ENCODE data around the gene GPR137B.
A peak's percentile ranks its signal among the peaks of the same experiment; 100 is the strongest.

GPR137B gene

GRCh38 chr1:236130372-236130771 is 12.0 kb upstream of the GPR137B start:
- peaks cover 3% of the 10 kb centered on the region for H3K9me3 Mint-ChIP-seq
- H3K4me1 Mint-ChIP-seq: peaks cover 6% of the 10 kb centered on the region
- peaks cover 58% of the 10 kb centered on the region for H3K27me3 Mint-ChIP-seq
- no peaks in the 10 kb centered on the region for H3K36me3 Mint-ChIP-seq
- H3K27ac Mint-ChIP-seq: no peak overlapping the region
- H3K4me3 Mint-ChIP-seq: no peak overlapping the region
- no peak for ATAC-seq

- peaks cover 6% of the 10 kb centered on the region for H3K4me1 Mint-ChIP-seq
- H3K27ac Mint-ChIP-seq: no peak overlapping the region
- H3K27me3 Mint-ChIP-seq: peaks cover 52% of the 10 kb centered on the region
- peaks cover 3% of the 10 kb centered on the region for H3K9me3 Mint-ChIP-seq
- H3K4me3 Mint-ChIP-seq: no peak overlapping the region
- H3K36me3 Mint-ChIP-seq: no peaks in the 10 kb centered on the region
- ATAC-seq: no peak
Observed at GRCh38 chr1:236131916-236132315, 10.4 kb upstream of the GPR137B start.

- Mint-ChIP-seq H3K27me3 (peaks cover 49% of the 10 kb centered on the region), H3K4me1 (peaks cover 6% of the 10 kb centered on the region), H3K36me3 (no peaks in the 10 kb centered on the region), H3K27ac (no peak overlapping the region), H3K4me3 (no peak overlapping the region), H3K9me3 (peaks cover 3% of the 10 kb centered on the region)
- no peak for ATAC-seq
Observed at GRCh38 chr1:236132420-236133046, 9.8 kb upstream of the GPR137B start.

- peaks cover 44% of the 10 kb centered on the region for H3K27me3 Mint-ChIP-seq
- no peak overlapping the region for H3K27ac Mint-ChIP-seq
- ATAC-seq: no peak
- H3K9me3 Mint-ChIP-seq: peaks cover 3% of the 10 kb centered on the region
- H3K4me3 Mint-ChIP-seq: no peak overlapping the region
- peaks cover 6% of the 10 kb centered on the region for H3K4me1 Mint-ChIP-seq
- no peaks in the 10 kb centered on the region for H3K36me3 Mint-ChIP-seq
Observed at GRCh38 chr1:236133339-236133738, 9.0 kb upstream of the GPR137B start.

GRCh38 chr1:236133802-236134201 is 8.5 kb upstream of the GPR137B start:
- H3K4me3 Mint-ChIP-seq: no peak overlapping the region
- H3K4me1 Mint-ChIP-seq: peaks cover 6% of the 10 kb centered on the region
- peaks cover 49% of the 10 kb centered on the region for H3K27me3 Mint-ChIP-seq
- H3K27ac Mint-ChIP-seq: no peak overlapping the region
- ATAC-seq: no peak
- H3K9me3 Mint-ChIP-seq: peaks cover 3% of the 10 kb centered on the region
- H3K36me3 Mint-ChIP-seq: no peaks in the 10 kb centered on the region

GRCh38 chr1:236137285-236137852 is 5.0 kb upstream of the GPR137B start:
- ATAC-seq: no peak
- Mint-ChIP-seq H3K36me3 (no peaks in the 10 kb centered on the region), H3K27me3 (peaks cover 74% of the 10 kb centered on the region), H3K4me3 (no peak overlapping the region), H3K27ac (no peak overlapping the region), H3K9me3 (peaks cover 3% of the 10 kb centered on the region), H3K4me1 (peaks cover 6% of the 10 kb centered on the region)

- H3K27ac Mint-ChIP-seq: no peak overlapping the region
- ATAC-seq: no peak
- peaks cover 78% of the 10 kb centered on the region for H3K27me3 Mint-ChIP-seq
- H3K4me3 Mint-ChIP-seq: no peak overlapping the region
- H3K4me1 Mint-ChIP-seq: peaks cover 25% of the 10 kb centered on the region
- H3K9me3 Mint-ChIP-seq: no peaks in the 10 kb centered on the region
- H3K36me3 Mint-ChIP-seq: no peaks in the 10 kb centered on the region
Observed at GRCh38 chr1:236139495-236139894, 2.8 kb upstream of the GPR137B start.

GRCh38 chr1:236140705-236141446 is 1.5 kb upstream of the GPR137B start:
- ATAC-seq: no peak
- no peaks in the 10 kb centered on the region for H3K9me3 Mint-ChIP-seq
- peaks cover 1% of the 10 kb centered on the region for H3K36me3 Mint-ChIP-seq
- peaks cover 36% of the 10 kb centered on the region for H3K4me1 Mint-ChIP-seq
- H3K4me3 Mint-ChIP-seq: peak overlapping the region; percentile 80
- H3K27me3 Mint-ChIP-seq: peaks cover 78% of the 10 kb centered on the region
- H3K27ac Mint-ChIP-seq: peak overlapping the region; percentile 78

- Mint-ChIP-seq H3K27ac (peak overlapping the region; percentile 78), H3K9me3 (no peaks in the 10 kb centered on the region), H3K4me1 (peaks cover 36% of the 10 kb centered on the region), H3K36me3 (peaks cover 9% of the 10 kb centered on the region), H3K4me3 (peak overlapping the region; percentile 80), H3K27me3 (peaks cover 82% of the 10 kb centered on the region)
- ATAC-seq: peak; percentile 11
Observed at GRCh38 chr1:236141447-236142252, 689 bp upstream of the GPR137B start.

- H3K9me3 Mint-ChIP-seq: no peaks in the 10 kb centered on the region
- peaks cover 98% of the 10 kb centered on the region for H3K27me3 Mint-ChIP-seq
- H3K27ac Mint-ChIP-seq: peak overlapping the region; percentile 78
- H3K4me3 Mint-ChIP-seq: peak overlapping the region; percentile 88
- peaks cover 25% of the 10 kb centered on the region for H3K36me3 Mint-ChIP-seq
- peak; percentile 32 for ATAC-seq
- peaks cover 51% of the 10 kb centered on the region for H3K4me1 Mint-ChIP-seq
Observed at GRCh38 chr1:236143104-236143948, 987 bp downstream of the GPR137B start.

- H3K4me1 Mint-ChIP-seq: peaks cover 57% of the 10 kb centered on the region
- peaks cover 30% of the 10 kb centered on the region for H3K36me3 Mint-ChIP-seq
- ATAC-seq: no peak
- H3K27ac Mint-ChIP-seq: no peak overlapping the region
- H3K9me3 Mint-ChIP-seq: no peaks in the 10 kb centered on the region
- peak overlapping the region; percentile 88 for H3K4me3 Mint-ChIP-seq
- H3K27me3 Mint-ChIP-seq: peaks cover 97% of the 10 kb centered on the region
Observed at GRCh38 chr1:236144033-236144432, 1.7 kb downstream of the GPR137B start.

GRCh38 chr1:236144446-236145150 is 2.3 kb downstream of the GPR137B start:
- peak overlapping the region; percentile 88 for H3K4me3 Mint-ChIP-seq
- ATAC-seq: no peak
- H3K27ac Mint-ChIP-seq: no peak overlapping the region

GRCh38 chr1:236147068-236147467 is 4.7 kb downstream of the GPR137B start:
- Mint-ChIP-seq H3K4me3 (no peak overlapping the region), H3K36me3 (peaks cover 35% of the 10 kb centered on the region), H3K9me3 (no peaks in the 10 kb centered on the region), H3K4me1 (peaks cover 58% of the 10 kb centered on the region), H3K27ac (no peak overlapping the region), H3K27me3 (peaks cover 89% of the 10 kb centered on the region)
- no peak for ATAC-seq

More at GRCh38 chr1:236144446-236145150, 2.3 kb downstream of the GPR137B start:
- peaks cover 57% of the 10 kb centered on the region for H3K4me1 Mint-ChIP-seq
- peaks cover 97% of the 10 kb centered on the region for H3K27me3 Mint-ChIP-seq
- H3K9me3 Mint-ChIP-seq: no peaks in the 10 kb centered on the region
- peaks cover 30% of the 10 kb centered on the region for H3K36me3 Mint-ChIP-seq

All from stimulated activated memory B cell treated with anti-CD40 and anti-IgM and Interleukin-4, amounts not matched to agents 10 μg/mL and 1 μg/mL and 100 μg/mL, for 72 hours (primary cell).